GM12878 (cell line): ENCODE measurements around the gene RRAGD. TPM values are rescaled to one million over a fixed set of nuclear protein-coding genes. Genes with fewer than 3 reads are reported as not detected.

Experiments used
- ATAC-seq: fragments of 200-7000 bp; cut with Tn5 transposase; 3 replicates; pipeline ENCODE4 v1.9.1; 2020; ENCODE audit warnings: mild to moderate bottlenecking, moderate library complexity
- BruUV-seq: library from RNA; stranded (reverse); fragments of 400-500 nt; replicated peaks from 2 replicates; lab custom pipeline; 2021; lab: Mats Ljungman, UMichigan
- CTCF ChIA-PET: fragments of 300-600 bp; sonication (Branson Sonifier 250); formaldehyde crosslinking; extraction: SDS; loops from one replicate; lab custom pipeline; 2021; ENCODE audit warnings: inconsistent platforms; lab: Yijun Ruan, JAX
- POLR2A ChIA-PET: fragments of 350-600 bp; formaldehyde crosslinking; extraction: SDS; loops from one replicate; lab custom pipeline; 2021; ENCODE audit warnings: inconsistent platforms; lab: Charles Lee
- RAD21 ChIA-PET: fragments of 300-600 bp; sonication (Branson Sonifier 250); formaldehyde crosslinking; loops from one replicate; lab custom pipeline; 2023; ENCODE audit warnings: antibody characterized with exemption; ENCODE audit not compliant: unreplicated experiment; lab: Charles Lee
- SMC1A ChIA-PET: fragments of 300-600 bp; sonication (Branson Sonifier 250); formaldehyde crosslinking; loops from one replicate; lab custom pipeline; 2023; ENCODE audit not compliant: unreplicated experiment, uncharacterized antibody; lab: Charles Lee
- DNase-seq: peaks from one replicate; pipeline ENCODE4 v3.0.0-alpha.2; 2011; ENCODE audit warnings: low read depth, low spot score
- FAIRE-seq: peaks from 3 replicates; lab custom pipeline; 2011; peaks lifted over from hg19 to GRCh38; lab: Jason Lieb, UNC
- H2AFZ ChIP-seq: 2 replicates; pipeline ENCODE4 v1.6.0; 2011; ENCODE audit warnings: low read depth, low read length, control low read depth; ENCODE audit not compliant: control insufficient read depth
- H3K27ac ChIP-seq: 2 replicates; pipeline ENCODE4 v1.5.1; 2011; ENCODE audit warnings: control low read depth; ENCODE audit not compliant: control insufficient read depth, insufficient read depth
- H3K27me3 ChIP-seq, 2 experiments: replicated peaks in 1 of 2; 2 replicates each; pipeline versions ENCODE4 v1.6.0 to v1.6.1; 2011; ENCODE audit warnings: low read length in 1 of 2; ENCODE audit not compliant: control insufficient read depth in 2 of 2, insufficient read depth in 2 of 2
- H3K36me3 ChIP-seq, 2 experiments: 2 replicates each; pipeline ENCODE4 v1.5.1; 2011; ENCODE audit warnings: low read length in 1 of 2; ENCODE audit not compliant: control insufficient read depth in 2 of 2, insufficient read depth in 2 of 2
- H3K4me1 ChIP-seq: 2 replicates; pipeline ENCODE4 v1.6.1; 2011; ENCODE audit warnings: mild to moderate bottlenecking, low read length, moderate library complexity, mixed read lengths; ENCODE audit not compliant: control insufficient read depth, insufficient read depth
- H3K4me2 ChIP-seq: 2 replicates; pipeline ENCODE4 v1.6.0; 2011; ENCODE audit warnings: control low read depth; ENCODE audit not compliant: control insufficient read depth, insufficient read depth
- H3K4me3 ChIP-seq: fragments of 200-600 bp; sonication (generic); 2 replicates; pipeline ENCODE4 v1.5.1; 2016
- H3K79me2 ChIP-seq: 2 replicates; pipeline ENCODE4 v1.6.0; 2011; ENCODE audit warnings: low read length; ENCODE audit not compliant: control insufficient read depth, insufficient read depth
- H3K9ac ChIP-seq: 2 replicates; pipeline ENCODE4 v1.8.0; 2011; ENCODE audit warnings: low read length, control low read depth, mixed read lengths; ENCODE audit not compliant: control insufficient read depth, insufficient read depth
- H3K9me3 ChIP-seq: replicated peaks from 3 replicates; pipeline ENCODE4 v1.5.1; 2011; ENCODE audit warnings: mild to moderate bottlenecking, low read length; ENCODE audit not compliant: control insufficient read depth, insufficient read depth
- H4K20me1 ChIP-seq: 2 replicates; pipeline ENCODE4 v1.6.0; 2011; ENCODE audit not compliant: control insufficient read depth, insufficient read depth
- CREB1 ChIP-seq: IDR thresholded peaks from 2 replicates; pipeline ENCODE4 v1.6.1; 2012; ENCODE audit warnings: low read depth, mild to moderate bottlenecking, inconsistent platforms
- NR2C2 ChIP-seq: IDR thresholded peaks from 2 replicates; pipeline ENCODE4 v1.6.1; 2011; ENCODE audit warnings: borderline replicate concordance, low read depth; ENCODE audit not compliant: control insufficient read depth, insufficient read length
- RAD51 ChIP-seq: fragments of 450-650 bp; IDR thresholded peaks from 2 replicates; pipeline ENCODE4 v1.6.1; 2016; ENCODE audit warnings: moderate library complexity, mild to moderate bottlenecking, inconsistent platforms
- TBL1XR1 ChIP-seq: IDR thresholded peaks from 2 replicates; pipeline ENCODE4 v1.6.1; 2012; ENCODE audit warnings: low read depth, low read length, improper control_type of control experiment
- TCF3 ChIP-seq: IDR thresholded peaks from 2 replicates; pipeline ENCODE4 v1.6.1; 2012; ENCODE audit warnings: low read depth, mild to moderate bottlenecking, low read length, borderline replicate concordance; ENCODE audit not compliant: insufficient read depth
- ZNF24 ChIP-seq: fragments of 450-650 bp; IDR thresholded peaks from 2 replicates; pipeline ENCODE4 v1.6.1; 2017; ENCODE audit warnings: antibody characterized with exemption, mild to moderate bottlenecking
- WGBS: methylation state at CpG from one replicate; pipeline ENCODE4 v1.1.6; 2016; ENCODE audit warnings: low lambda C conversion rate; ENCODE audit not compliant: insufficient replicate concordance, insufficient coverage; ENCODE audit errors: missing lambda C conversion rate; 5-methylcytosine and 5-hydroxymethylcytosine counted together
- in situ Hi-C: fragments of 300-500 bp; cut with MboI; formaldehyde crosslinking; loops from 9 replicates; pipeline ENCODE4 v1.14.3; 2018; ENCODE audit warnings: mixed read lengths
- intact Hi-C: fragments of 100-400 bp; cut with micrococcal nuclease; formaldehyde crosslinking; loops from one replicate; pipeline ENCODE4 v1.14.2; 2022; ENCODE audit not compliant: unreplicated experiment
- polyA plus RNA-seq, 11 experiments: library from polyadenylated mRNA; depleted of rRNA in 4 of 11; unstranded in 6 of 11; stranded (reverse) in 5 of 11; fragments of >200 nt; fragmentation: Nextera tagmentation in 4 of 11; fragmentation: Illumina TruSeq in 1 of 11; extraction: Ambion mirVana in 4 of 11; extraction: Trizol in 1 of 11; gene quantifications; 1 replicate in 1 of 11; 2 replicates in 10 of 11; pipeline versions ENCODE4 v1.2.1 to v1.2.3, GENCODE V29; 2011 to 2016; ENCODE audit warnings: inconsistent platforms in 2 of 11, missing spikeins in 2 of 11, low read depth in 1 of 11
- total RNA-seq, 4 experiments: library from RNA; depleted of rRNA in 3 of 4; stranded (reverse); fragments of >200 nt in 3 of 4; fragmentation: Illumina TruSeq in 1 of 4; extraction: Trizol in 1 of 4; gene quantifications; 2 replicates each; pipeline versions ENCODE4 v1.2.1 to v1.2.3, GENCODE V29; 2013 to 2021
- TF ChIP-seq, protein P1 (sequence below): fragments of 450-650 bp; formaldehyde crosslinking; IDR thresholded peaks from 2 replicates; pipeline ENCODE4 v1.4.0; 2022; ENCODE audit warnings: mild to moderate bottlenecking, moderate library complexity
- TF ChIP-seq, protein P2 (sequence below): fragments of 450-650 bp; IDR thresholded peaks from 2 replicates; pipeline ENCODE4 v1.6.1; 2017; ENCODE audit warnings: borderline replicate concordance

RRAGD gene
- total and polyA plus RNA-seq, 10 of the 15 experiments (the other 5 are each of a cell fraction or from before 2014, with no cell fraction given), result 4.6 to 17.4 (median 8.5) TPM

GRCh38 chr6:89385846-89386245 lies 26.2 kb downstream of the RRAGD start:
- FAIRE-seq, result no peak
- Histone ChIP-seq H3K4me1 (peaks cover 20% of the 10 kb centered on the region), H3K9me3 (no peaks in the 10 kb centered on the region; the same call in 2 of the 3 replicates), H3K27ac (no peak overlapping the region), H3K36me3 (no peaks in the 10 kb centered on the region; a peak in 1 of 4 replicates), H3K9ac (no peak overlapping the region), H3K4me2 (no peak overlapping the region), H3K27me3 (no peaks in the 10 kb centered on the region), H3K79me2 (peaks cover 12% of the 10 kb centered on the region), H2AFZ (no peak overlapping the region), H3K4me3 (no peak overlapping the region), H4K20me1 (no peaks in the 10 kb centered on the region)
- CTCF ChIA-PET, result interaction anchor here (1.0 to 4.2 kb wide), 3 partner anchors 10 to 17 kb away, joined by 3 to 18 read pairs (median 6); no protein-coding TSS in a partner anchor
- intact Hi-C loops, result no loop called here
- RAD21 ChIA-PET, result interaction anchor here (0.6 to 1.6 kb wide), 2 partner anchors 14 to 31 kb away, joined by 3 to 6 read pairs; no protein-coding TSS in a partner anchor
- no peak for ATAC-seq
- no peak for DNase-seq
- SMC1A ChIA-PET, result interaction anchor here (1.1 to 1.5 kb wide), 2 partner anchors 10 to 13 kb away, joined by 3 to 8 read pairs; no protein-coding TSS in a partner anchor
- 81% methylated on average over 7 of the region's 7 CpGs for WGBS
- BruUV-seq, result no TSS peak
- TF ChIP-seq ZNF24 (no peak), TBL1XR1 (no peak), RAD51 (no peak), NR2C2 (no peak), TCF3 (no peak), CREB1 (no peak)
- TF ChIP-seq, protein P1, sequence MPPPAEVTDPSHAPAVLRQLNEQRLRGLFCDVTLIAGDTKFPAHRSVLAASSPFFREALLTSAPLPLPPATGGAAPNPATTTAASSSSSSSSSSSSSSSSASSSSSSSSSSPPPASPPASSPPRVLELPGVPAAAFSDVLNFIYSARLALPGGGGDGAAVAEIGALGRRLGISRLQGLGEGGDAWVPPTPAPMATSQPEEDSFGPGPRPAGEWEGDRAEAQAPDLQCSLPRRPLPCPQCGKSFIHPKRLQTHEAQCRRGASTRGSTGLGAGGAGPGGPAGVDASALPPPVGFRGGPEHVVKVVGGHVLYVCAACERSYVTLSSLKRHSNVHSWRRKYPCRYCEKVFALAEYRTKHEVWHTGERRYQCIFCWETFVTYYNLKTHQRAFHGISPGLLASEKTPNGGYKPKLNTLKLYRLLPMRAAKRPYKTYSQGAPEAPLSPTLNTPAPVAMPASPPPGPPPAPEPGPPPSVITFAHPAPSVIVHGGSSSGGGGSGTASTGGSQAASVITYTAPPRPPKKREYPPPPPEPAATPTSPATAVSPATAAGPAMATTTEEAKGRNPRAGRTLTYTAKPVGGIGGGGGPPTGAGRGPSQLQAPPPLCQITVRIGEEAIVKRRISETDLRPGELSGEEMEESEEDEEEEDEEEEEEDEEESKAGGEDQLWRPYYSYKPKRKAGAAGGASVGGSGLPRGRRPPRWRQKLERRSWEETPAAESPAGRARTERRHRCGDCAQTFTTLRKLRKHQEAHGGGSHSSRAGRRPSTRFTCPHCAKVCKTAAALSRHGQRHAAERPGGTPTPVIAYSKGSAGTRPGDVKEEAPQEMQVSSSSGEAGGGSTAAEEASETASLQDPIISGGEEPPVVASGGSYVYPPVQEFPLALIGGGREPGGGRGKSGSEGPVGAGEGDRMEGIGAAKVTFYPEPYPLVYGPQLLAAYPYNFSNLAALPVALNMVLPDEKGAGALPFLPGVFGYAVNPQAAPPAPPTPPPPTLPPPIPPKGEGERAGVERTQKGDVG, result no peak
- TF ChIP-seq, protein P2, sequence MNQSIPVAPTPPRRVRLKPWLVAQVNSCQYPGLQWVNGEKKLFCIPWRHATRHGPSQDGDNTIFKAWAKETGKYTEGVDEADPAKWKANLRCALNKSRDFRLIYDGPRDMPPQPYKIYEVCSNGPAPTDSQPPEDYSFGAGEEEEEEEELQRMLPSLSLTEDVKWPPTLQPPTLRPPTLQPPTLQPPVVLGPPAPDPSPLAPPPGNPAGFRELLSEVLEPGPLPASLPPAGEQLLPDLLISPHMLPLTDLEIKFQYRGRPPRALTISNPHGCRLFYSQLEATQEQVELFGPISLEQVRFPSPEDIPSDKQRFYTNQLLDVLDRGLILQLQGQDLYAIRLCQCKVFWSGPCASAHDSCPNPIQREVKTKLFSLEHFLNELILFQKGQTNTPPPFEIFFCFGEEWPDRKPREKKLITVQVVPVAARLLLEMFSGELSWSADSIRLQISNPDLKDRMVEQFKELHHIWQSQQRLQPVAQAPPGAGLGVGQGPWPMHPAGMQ, result no peak
- in situ Hi-C loops, result no loop called here
- POLR2A ChIA-PET, result interaction anchor here (0.6 kb wide), 1 partner anchor 25 kb away, joined by 3 read pairs; no protein-coding TSS in a partner anchor
